Measurements from ENCODE around the gene AKT1S1. TPM values are rescaled to one million over a fixed set of nuclear protein-coding genes. Genes with fewer than 3 reads are reported as not detected.

The AKT1S1 gene
- total RNA-seq, 1 experiment from 2014 or later: 12.8 TPM

- no peak for DNase-seq (ENCODE audit: low spot score)
Measured at GRCh38 chr19:49882643-49883042, 5.5 kb upstream of the AKT1S1 start.

- no peak for DNase-seq (ENCODE audit: low spot score)
Measured at GRCh38 chr19:49881672-49882394, 4.7 kb upstream of the AKT1S1 start.

GRCh38 chr19:49881186-49881585 is 4.0 kb upstream of the AKT1S1 start:
- DNase-seq (ENCODE audit: low spot score): no peak

GRCh38 chr19:49880162-49880869 is 3.2 kb upstream of the AKT1S1 start:
- DNase-seq (ENCODE audit: low spot score): no peak

GRCh38 chr19:49879243-49879963 is 2.2 kb upstream of the AKT1S1 start:
- DNase-seq (ENCODE audit: low spot score): no peak

GRCh38 chr19:49878744-49879070 is 1.6 kb upstream of the AKT1S1 start:
- DNase-seq (ENCODE audit: low spot score): no peak

GRCh38 chr19:49877879-49878743 is 956 bp upstream of the AKT1S1 start:
- peak; percentile 97 for DNase-seq (ENCODE audit: low spot score)

GRCh38 chr19:49876422-49877019 is 634 bp downstream of the AKT1S1 start:
- peak; percentile 98 for DNase-seq (ENCODE audit: low spot score)

- no peak for DNase-seq (ENCODE audit: low spot score)
Measured at GRCh38 chr19:49875857-49876421, 1.2 kb downstream of the AKT1S1 start.

GRCh38 chr19:49875177-49875576 is 2.0 kb downstream of the AKT1S1 start:
- DNase-seq (ENCODE audit: low spot score): no peak

- DNase-seq (ENCODE audit: low spot score): no peak
Measured at GRCh38 chr19:49874503-49875157, 2.5 kb downstream of the AKT1S1 start.

- no peak for DNase-seq (ENCODE audit: low spot score)
Measured at GRCh38 chr19:49873834-49874233, 3.3 kb downstream of the AKT1S1 start.

- DNase-seq (ENCODE audit: low spot score): no peak
Measured at GRCh38 chr19:49873129-49873521, 4.0 kb downstream of the AKT1S1 start.

- DNase-seq (ENCODE audit: low spot score): no peak
Measured at GRCh38 chr19:49872245-49873128, 4.7 kb downstream of the AKT1S1 start.

- DNase-seq (ENCODE audit: low spot score): no peak
Measured at GRCh38 chr19:49871349-49871985, 5.7 kb downstream of the AKT1S1 start.

GRCh38 chr19:49870309-49870901 is 6.8 kb downstream of the AKT1S1 start:
- no peak for DNase-seq (ENCODE audit: low spot score)

- peak; percentile 100 for DNase-seq (ENCODE audit: low spot score)
Measured at GRCh38 chr19:49869484-49870308, 7.5 kb downstream of the AKT1S1 start.

GRCh38 chr19:49869009-49869483 is 8.1 kb downstream of the AKT1S1 start:
- DNase-seq (ENCODE audit: low spot score): no peak
